ENCODE results near the gene CIAO1.
"Not testable (repeated sequence)": the region's sequence is repeated elsewhere in the genome, so short reads cannot be mapped to it uniquely, and the experiment has no call there.

The CIAO1 gene

DNA sequence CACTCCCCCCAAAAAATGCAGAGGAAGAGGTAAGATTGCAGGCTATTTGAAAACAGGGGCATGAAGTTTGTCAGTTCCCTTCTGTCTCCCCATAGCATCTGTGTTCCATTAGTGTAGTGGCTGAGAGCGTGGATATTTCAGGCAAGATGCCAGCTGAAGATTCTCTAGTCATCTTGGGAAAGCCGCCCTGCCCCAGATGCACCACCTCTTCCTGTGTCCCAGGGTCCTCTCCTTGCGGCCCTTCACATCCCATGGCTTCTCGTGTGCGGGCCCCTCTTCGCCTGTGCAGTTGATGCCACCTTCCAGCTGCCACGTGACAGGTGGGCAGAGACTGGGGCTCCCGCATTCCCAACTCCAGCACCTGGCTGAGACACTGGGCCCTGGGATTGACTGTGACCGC lies 16.4 kb upstream of the CIAO1 start:
- no peak for DNase-seq

DNA sequence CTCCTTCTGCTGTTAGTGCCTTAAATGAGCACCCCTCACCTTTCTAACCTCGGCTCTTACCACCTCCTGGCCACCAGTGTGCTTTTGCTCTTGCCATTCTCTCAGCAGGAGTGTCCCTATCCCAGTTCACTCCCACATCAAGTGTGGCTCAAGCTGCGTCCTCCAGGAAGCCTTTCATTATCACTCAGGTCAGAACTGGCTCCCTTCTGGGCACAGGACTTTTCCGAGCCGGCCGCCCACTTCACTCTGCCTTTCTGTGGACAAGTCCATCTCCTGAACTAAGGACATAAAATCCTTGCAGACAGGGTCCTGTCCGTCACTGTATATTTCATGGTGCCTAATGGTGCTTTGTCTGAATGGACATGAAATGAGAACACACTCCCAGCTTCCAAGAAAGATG lies 15.8 kb upstream of the CIAO1 start:
- no peak for DNase-seq

DNA sequence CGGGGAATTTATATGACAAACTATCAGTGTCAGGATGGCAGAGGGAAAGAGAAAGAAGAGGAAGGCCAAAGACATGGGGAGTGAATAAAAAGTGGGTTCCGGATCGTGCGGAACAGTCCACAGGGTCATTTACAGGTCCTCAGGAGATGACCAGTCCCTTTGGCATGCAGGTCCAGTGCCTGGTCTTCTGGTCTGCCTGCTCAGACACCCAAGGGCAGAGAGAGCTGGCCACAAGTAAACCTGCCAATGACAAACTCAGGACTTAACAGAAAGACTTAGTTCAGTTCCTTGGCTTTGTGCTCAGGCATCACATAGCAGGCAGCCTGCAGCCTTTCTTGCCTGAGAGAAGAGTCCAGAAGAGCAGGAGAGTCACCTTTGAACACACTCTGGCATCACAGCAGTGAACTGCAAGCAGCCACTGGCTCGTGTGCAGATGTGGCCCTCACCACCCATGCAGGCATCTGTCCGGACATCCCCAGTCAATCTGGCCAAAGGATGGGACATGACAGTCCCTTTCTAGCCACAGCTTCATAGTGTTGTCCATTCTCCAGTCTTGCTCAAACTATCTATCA lies 14.2 kb upstream of the CIAO1 start:
- DNase-seq = peak in 25 of 56 donors; percentile 12 to 58 (median 31)

DNA sequence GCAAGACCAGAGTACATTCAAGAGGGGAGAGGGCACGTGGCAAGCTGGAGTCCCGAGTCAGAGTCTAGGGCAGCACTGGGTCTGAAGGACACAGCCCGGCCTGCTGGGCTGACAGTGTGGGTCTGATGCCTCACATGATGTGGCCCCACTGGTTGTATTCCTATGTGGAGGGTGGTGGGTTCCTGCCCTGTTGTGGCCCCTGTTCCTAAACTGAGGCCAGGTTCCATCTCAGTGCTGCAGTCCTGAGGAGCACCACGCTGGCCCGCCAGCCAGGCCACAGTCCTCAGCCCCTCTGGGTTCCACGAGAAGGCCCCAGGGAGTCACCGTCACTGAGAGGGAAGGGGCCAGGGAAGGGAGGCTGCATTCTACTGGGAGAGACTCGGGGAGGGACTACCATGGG lies 13.5 kb upstream of the CIAO1 start:
- no peak for DNase-seq

DNA sequence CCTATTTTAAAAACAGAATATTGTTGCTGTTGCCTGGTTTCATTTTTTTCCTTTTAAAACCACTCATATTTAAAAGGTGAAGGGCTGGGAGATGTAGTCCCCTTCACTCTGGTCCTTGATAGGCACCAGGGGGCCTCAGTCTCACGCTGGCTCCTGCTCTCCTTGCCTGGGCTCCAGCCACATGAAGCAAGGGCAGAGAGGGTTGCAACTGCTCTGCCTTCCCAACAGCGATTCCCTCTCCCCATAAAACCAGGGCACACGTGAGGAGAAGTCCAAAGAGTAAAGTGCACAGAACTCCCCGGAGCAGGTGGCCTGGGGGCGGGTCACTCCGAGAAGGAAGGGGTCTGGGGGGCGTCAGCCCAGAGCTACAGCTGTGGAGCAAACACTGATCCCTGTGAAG lies 13.0 kb upstream of the CIAO1 start:
- DNase-seq = no peak

DNA sequence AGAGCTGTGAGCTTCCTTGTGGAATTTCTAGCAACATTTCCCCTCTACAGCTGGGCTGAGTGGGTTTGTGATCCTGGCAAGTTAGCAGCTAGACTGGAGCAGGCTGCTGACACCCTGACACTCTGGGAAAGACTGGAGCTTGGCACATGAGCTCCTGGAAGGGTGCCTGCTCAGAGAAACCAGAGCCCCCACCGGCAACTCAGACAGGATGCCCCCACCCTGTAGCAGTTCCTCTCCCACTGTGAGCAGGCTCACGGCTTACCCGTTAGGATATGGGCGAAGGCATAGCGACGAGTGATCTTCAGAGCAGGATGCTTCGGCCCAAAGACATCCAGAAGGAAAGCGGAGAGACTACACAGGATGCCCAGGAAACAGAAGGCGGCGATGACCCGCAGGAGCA lies 11.5 kb upstream of the CIAO1 start:
- DNase-seq = no peak

DNA sequence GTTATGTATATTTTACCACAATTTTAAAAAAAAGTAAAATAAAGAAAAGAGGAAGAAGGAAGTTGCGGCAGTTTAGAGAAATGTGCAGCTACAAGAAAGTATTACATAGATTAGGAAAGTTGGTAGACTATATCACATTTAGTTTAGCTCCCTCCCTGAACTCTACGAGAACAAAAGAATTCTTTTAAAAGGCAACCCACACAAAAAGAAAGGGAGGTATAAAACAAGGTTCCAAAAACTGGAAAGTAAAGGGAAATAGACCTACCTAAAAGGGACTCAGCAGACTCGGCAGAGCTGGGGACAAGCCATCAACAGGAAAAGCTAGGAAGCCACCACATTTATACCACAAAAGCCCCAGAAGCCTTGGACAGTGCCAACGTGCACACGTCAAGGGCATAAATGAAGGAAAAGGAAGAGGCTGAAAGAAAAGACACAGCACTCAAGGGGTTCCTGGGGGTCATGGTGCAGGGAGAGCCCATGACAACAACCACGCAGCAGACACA lies 9.4 kb upstream of the CIAO1 start:
- no peak for DNase-seq

DNA sequence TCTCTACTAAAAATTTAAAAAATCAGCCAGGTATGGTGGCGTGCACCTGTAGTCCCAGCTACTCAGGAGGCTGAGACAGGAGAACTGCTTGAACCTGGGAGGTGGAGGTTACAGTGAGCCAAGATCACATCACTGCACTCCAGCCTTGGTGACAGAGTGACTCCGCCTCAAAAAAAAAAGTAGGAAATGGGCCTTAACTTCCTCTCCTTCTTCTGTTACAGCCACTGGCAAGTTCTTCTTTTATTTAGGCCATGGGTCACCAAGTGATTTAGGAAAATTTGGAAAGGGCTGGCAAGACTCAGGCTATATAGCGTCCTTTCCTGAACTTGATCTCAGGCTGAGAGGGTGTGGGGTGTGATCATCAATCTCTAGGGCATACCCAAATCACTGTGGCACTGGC lies 8.3 kb upstream of the CIAO1 start:
- not testable (repeated sequence) for DNase-seq

DNA sequence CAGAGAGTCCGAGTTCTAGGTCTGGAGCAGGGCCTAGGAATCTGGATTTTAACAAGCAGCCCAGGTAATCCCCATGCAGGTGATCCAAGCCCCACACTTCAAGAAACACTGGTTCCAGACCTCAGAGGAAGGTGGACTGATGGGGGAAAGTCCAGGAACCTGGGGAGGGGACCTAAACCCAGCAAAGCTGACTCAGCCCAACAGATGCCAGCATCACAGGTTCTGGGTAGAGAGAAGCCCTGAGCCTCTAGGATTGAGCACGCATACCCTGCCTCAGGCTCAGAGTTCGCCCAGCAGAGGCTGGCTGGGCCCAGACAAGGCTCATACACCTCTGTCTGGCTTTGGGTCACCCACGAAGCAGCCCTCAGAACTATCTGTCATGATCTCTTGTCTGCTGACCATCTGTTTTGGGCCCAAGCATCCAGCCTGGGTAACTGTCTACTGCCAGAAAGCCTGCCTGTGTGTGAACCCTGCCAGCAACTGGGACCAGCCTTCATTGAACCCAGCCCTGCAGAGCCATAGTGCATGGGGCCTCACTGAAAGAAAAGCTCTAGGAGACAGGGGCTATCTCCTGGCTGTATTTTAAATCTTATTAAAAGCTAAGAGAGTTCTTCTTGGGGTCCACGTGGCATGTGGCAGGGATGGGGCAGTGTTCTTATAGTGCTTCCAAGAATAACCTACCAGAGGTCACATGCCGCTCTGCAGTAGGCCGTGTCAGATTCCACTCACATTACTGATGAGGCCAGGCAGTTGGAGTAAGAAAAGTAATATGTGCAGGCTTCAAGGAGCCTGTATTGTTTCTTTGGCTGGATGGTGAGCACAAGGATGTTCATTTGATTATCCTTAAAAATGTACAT lies 7.6 kb upstream of the CIAO1 start:
- no peak for DNase-seq

DNA sequence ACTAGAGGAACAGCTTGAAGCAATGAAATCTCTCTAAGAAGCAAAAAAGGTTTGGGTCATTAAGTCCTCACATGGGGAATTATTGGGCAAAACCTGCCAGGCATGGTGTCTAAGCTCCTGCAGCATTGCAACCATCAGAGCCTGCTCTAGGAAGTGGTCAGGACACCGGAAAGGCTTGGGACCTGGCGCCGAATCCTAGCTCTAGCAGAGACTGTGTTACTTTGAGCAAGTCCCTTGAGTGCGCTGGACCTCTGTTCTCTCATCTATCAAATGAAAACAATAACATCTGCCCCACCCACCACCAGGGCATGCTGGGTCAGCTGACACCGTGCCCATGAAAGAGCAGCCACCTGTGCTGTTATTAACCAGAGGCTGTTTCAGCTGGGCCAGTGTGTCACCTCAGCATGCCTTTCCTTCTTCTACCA lies 6.5 kb upstream of the CIAO1 start:
- no peak for DNase-seq

DNA sequence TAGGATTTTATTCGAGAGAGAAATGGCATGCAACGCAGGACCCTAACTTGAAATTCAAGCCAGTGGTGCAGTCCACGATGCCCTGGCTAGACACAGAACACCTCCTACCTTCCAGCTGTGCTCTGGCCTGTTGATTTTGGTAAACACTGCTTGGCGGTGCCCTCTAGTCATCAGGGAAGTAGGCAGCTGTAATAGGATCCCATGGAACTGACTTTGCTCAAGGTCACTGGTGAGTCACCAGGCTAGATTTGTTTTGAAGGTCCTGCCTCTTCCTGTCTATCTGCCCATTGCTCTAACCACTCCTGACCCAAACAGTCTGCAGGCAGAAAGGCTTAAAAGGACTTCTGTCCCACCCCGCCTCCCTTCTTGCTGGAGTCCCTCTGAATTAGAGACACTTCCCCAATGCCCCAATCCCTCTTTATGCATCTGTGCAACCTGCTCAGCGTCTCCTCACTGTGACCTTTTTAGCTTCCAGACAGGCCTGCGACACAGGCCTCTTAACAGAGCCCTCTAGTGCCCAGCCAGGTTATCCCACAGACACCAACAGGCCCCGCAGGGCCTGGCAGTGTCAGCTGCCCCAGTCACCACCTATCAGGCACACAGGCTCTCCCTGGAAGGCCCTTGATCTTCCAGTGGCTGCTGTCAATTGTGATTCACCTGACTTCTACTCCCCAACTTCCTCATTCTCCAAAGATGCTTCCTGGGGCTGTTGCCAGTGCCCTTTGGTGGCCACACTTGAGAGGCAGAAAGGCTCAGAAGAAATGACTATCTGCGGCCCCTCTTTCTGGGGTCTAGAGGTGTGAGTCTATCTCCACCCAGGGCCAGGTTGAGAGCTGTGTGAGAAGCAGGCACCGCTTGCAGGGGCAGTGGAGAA lies 5.4 kb upstream of the CIAO1 start:
- DNase-seq = peak in 12 of 56 donors; percentile 6 to 42 (median 14)

DNA sequence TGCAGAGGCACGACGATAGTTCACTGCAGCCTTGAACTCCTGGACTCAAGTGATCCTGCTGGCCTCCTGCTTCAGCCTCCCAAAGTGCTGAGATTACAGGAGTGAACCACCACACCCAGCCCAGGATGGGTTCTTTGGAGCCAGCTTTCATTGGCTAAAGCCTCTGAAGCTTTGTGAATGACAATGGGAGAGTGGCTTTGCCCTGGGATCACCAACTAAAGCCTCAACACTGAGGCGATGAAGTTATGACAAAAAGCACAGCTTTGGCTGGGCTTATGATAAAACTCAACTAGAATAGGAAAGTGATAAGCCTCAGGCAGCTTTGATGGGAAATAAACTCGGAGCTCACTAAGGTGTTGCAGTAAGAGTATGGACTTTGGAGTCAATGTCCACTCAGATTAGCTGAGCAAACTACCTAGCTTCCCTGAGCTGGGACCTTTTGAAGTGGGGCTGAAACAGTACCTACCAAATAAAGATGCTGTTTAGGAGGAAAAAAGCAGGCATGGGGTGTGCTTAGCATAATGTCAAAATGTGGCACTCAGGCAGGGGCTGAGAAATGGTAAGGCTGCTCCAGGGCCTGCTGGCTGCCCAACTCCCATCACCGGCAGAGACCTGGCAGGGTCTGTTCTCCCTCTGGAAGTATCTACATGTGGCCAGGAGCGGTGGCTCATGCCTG lies 4.6 kb upstream of the CIAO1 start:
- no peak for DNase-seq

DNA sequence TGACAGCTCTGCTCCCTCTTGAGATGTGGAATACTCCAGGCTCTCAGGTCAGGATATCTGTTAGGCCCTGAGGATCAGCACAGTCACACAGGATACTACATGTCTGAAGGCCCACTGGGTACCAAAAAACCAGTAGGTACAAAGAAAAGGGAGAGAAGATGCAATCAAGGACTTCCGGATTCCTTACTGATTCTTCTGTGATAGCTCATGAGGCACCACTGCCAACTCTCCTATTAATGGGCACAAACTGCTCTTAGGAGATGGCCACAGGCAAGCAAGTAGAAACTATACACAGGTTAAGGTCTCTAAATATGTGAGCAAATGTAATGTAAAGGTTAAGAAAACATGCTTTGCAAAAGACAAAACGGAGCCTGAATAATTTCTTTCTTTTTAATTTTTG lies 3.7 kb upstream of the CIAO1 start:
- no peak for DNase-seq

DNA sequence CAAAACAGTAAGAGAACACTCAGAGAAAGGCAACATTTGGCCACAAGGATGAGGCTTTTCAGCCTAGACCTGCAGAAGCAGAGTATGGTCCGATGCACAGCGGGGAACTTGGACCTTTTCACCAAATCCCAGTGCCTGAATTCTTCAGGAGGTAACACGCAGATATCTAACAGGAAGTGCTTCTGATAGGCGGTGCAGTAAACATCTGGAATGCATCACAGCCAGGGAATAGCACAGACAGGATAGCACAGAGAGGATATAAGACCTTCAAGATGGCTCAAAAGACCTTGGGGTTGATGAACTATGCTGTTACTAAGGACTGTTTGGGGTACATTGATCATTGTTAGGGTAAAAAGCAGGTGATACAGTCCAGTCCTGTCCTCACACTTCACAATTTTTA lies 1.9 kb upstream of the CIAO1 start:
- no peak for DNase-seq

DNA sequence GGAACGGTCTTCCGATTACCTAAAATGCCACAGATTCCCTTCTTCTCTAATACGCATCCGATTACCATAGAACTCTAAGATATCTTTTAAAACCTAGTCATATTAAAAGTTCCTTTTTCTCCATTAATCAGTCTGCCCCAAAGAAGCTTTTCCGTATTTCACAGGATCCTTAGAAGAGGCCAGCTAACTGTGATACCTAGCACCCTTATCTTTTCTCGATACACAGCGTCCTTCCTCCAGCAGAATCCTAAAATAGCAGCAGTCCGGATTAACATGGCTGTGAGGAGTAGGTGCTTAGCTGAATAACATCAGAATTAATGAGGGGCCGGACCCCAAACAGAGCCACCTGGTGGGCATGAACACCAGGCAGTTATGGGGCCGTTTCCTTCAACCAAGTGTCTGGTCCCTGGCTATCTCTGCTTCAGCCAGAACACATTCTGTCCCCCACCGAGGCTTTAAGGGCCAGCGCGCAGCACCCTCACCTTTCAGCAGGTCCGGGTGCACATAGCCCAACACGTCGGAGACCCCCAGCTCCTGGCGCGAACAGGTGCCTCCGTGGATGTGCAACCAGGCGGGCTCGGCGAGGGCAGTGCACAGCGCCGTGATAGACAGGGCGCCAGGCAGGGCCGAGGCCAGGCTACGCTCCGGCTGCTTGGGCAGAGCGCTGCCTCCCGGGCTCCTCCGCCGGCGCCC lies 1.2 kb upstream of the CIAO1 start:
- DNase-seq = peak in 12 of 56 donors; percentile 8 to 64 (median 28)

DNA sequence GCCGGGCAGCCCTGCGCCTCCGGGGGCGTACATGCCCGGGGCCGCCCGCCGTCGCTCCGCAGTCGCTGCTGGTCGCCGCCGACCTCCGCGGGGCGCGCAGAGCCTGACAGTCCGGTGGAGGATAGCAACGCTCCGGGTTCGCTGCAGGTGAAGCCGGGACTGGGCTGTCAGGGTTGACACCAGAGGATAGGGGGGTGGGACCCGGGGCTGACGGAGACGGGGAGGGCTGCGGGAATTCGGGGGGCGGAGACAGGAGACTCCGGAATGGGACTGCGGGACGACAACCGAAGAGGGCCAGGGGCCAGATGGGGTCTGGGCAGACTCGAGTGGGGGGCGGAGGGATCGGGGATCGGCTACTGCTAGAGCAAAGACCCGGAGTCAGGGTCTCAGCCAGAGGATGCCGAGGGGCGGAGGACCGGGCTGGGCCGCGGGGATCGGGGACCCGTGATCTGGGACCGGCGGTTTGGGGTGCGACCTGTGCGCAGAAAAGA lies 631 bp upstream of the CIAO1 start:
- peak in 33 of 56 donors; percentile 19 to 81 (median 66) for DNase-seq

DNA sequence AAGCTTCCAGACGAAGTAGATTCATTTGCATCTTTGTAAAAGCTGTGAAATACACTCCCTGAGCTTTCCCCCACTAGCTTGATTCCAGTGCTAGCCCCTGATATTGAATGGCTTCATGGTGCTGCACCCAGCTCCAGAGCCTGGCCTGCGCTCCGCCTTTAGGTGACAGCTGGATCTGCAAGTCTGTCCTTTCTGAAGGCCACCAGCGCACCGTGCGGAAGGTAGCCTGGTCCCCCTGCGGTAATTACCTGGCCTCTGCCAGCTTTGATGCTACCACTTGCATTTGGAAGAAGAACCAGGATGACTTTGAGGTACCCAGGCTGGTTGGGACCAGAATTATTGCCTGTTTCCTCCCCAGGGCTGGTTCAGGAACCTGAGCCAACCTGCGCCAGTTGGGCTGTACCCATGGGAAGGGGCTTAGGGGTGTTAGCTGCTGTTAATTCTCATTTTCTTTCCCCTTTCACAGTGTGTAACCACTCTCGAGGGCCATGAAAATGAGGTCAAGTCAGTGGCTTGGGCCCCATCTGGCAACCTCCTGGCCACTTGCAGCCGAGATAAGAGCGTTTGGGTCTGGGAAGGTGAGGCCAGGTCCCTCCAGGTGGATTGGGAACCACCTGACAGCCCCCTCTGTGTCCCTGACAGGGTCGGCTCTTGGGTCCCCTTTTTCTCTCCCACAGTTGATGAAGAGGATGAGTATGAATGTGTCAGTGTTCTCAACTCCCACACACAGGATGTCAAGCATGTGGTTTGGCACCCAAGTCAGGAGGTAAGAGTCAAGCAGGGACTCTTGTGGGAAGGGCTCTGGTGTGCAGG lies 1.3 kb downstream of the CIAO1 start:
- DNase-seq = no peak

DNA sequence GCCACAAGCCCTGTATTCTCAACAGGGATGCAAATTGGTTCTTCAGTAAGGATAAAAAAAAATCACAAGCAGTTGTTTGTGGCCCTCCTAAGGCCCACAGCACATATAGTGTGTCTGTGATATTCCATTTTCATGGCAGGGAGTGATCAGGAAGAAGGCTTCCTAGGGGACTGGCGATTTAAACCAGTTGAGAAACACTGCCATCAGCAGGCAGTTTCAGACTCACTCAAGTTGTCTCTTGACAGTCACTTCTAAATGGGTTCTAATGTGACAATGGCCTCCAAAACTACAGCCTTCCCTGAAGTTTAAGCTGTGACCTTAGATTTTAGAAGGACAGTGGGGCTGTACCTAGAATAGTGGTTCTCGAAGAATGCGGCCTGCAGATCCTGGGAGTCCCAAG lies 6.0 kb downstream of the CIAO1 start:
- DNase-seq = no peak

DNA sequence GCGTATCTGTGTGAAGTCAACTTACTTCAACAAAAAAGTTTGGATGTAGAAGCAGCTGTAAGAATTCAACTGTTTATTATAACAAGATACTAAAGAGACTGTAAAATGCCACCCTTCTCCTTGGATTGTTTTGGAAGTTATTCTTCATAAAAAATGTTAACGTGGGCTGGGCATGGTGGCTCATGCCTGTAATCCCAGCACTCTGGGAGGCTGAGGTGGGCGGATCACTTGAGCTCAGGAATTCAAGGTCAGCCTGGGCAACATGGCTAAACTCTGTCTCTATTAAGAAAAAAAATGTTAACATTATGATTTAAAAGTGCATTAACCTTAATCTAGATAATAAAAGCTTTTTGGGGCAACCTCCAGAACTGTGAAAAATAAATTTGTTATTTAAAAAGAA lies 7.7 kb downstream of the CIAO1 start:
- DNase-seq = no peak

Measured in nucleus accumbens (tissue), 56 donors.